HG03378 (cell line): ENCODE results near the gene SRGAP2.
"Not testable (repeated sequence)": the region's sequence is repeated elsewhere in the genome, so short reads cannot be mapped to it uniquely, and the experiment has no call there.

Experiments used
- ATAC-seq: cut with Tn5 transposase; IDR thresholded peaks from one replicate; pipeline ENCODE4 v1.9.1; 2021; ENCODE audit warnings: mild to moderate bottlenecking, moderate library complexity; ENCODE audit not compliant: unreplicated experiment

SRGAP2 gene

DNA sequence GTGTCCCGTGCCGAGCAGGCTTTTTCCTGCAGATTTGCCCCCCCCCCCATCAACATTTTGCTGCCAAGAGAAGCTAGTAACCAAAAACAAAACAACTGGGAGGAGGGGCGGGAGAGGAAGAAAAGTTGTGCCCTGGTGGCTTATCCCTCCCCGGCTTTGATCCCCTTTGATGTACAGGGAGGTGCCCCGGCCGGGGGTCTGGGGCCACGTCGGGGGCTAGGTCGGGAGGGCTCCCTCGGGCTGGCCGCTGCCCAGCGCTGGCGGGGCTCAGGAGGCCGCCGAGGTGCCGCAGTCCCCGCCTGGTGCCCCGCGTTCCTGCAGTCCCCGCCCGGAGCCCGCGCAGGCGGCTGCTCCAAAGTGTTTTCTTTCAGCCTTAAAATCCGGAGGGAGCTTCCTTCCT, 1.5 kb downstream of the SRGAP2 start:
- not testable (repeated sequence) for ATAC-seq

DNA sequence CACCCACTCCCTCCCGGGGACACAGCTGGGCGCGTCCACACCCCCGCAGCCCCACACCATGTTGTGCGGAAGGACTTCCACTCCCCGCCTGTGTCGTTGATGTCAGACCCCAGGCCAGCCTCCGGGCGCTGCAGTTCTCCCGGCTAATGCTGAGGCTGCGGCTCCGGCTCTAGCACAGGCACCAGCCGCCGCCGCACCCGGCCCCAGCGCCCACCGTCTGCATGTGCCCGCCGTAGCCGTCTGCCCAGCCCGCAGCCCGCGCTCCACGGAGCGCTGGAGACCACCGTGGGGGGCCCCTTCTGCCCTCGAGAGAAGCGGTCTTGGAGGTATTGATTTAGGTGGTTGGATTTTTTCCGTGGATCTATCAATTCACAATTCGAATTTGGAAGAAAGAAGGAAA, 2.2 kb downstream of the SRGAP2 start:
- ATAC-seq = not testable (repeated sequence)

GRCh38 chr1:206210802-206211201, 7.5 kb downstream of the SRGAP2 start:
- ATAC-seq = not testable (repeated sequence)

GRCh38 chr1:206215600-206216392, 12.5 kb downstream of the SRGAP2 start:
- ATAC-seq = not testable (repeated sequence)

GRCh38 chr1:206218285-206218684, 14.9 kb downstream of the SRGAP2 start:
- ATAC-seq = not testable (repeated sequence)

DNA sequence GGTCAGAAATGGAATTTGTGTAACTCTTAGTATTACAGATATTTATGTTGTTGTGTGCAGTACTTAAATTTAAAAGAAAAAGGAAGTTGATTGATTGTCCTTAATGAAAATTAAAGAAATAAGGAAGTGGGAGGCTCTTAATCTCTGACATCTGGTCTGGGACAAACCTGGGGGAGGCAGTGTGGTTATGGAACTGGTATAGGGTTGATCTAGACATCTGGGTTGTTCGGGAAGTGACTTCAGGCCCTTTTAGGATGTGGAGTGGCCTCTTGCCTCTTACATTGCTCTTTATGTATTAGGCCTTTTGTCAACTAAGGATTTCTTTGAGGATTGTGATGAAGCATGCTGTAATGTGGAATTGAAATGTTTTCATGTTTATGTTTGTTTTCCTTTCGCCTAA, 15.4 kb downstream of the SRGAP2 start:
- ATAC-seq = not testable (repeated sequence)

DNA sequence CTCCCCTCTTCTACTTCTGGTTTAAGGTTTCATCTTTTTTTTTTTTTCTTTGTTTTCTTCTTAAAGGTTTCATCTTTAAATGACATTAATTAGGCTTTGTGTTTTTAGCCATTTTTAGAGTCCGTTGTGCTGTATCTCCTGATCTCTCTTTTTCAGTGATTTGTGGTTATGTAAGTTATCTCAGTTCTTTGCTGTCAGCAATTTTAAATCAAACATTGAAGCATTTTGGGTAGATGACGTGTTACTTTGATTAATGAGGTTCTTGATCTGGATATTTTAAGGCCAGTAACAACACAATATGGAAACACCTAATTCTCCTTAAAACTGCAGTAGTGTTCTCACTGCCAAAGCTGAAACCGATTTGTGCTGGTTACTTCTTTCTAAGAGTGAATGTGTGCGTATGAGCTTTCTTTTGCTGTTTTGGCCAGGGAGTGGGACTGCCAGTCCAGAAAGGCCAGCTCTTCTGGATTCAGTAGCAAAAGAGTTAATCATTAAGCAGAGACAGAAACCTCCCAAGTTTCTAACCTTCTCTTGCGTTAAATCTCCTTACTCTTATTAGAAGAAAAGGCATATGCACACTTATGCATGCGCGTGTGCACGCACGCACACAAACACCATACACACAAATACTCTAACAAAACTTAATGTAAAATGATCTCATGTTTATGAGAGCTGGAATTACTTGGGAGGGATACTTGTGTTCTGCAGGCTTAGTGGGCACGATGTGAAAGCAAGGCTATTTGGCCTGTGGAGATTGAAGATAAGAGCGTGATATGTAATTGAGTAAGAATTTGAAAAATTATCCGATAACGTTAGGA, 16.4 kb downstream of the SRGAP2 start:
- not testable (repeated sequence) for ATAC-seq

DNA sequence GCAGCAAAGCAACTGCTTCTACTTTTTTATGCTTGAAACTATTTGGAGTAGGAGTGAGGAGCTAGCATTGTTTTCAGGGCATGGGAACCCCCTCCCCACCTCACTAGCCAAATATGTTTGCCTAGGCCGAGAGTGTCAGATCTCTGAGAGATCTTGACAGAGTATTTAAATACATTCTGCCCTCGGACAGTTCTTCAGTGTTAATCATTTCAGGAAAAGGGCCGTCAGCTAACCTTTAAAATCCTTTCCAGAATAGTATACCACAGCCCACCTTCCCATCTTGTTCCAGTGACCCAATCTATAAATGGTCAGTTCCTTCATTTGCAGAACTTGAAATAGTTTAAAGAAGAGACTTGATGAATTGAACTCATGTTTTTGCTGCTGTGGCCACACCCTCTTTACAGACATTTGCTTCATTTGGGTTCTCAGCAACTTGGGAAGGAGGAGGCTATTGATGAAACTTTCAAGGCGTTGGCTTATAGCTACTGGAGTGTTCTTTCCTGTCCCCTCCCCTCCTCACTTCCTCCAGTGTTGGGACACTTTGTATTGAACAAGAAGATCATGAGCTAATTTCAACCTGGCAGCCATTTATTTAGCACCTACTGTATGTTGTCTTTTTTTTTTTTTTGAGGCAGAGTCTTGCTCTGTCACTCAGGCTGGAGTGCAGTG, 17.1 kb downstream of the SRGAP2 start:
- ATAC-seq = not testable (repeated sequence)

GRCh38 chr1:206221585-206221984, 18.2 kb downstream of the SRGAP2 start:
- ATAC-seq = not testable (repeated sequence)

GRCh38 chr1:206224190-206224776, 20.9 kb downstream of the SRGAP2 start:
- ATAC-seq = not testable (repeated sequence)

GRCh38 chr1:206225386-206225785, 22.0 kb downstream of the SRGAP2 start:
- ATAC-seq = not testable (repeated sequence)

- not testable (repeated sequence) for ATAC-seq
These were observed 23.5 kb downstream of the SRGAP2 start for GRCh38 chr1:206226886-206227285.

GRCh38 chr1:206229286-206229685, 25.9 kb downstream of the SRGAP2 start:
- not testable (repeated sequence) for ATAC-seq

DNA sequence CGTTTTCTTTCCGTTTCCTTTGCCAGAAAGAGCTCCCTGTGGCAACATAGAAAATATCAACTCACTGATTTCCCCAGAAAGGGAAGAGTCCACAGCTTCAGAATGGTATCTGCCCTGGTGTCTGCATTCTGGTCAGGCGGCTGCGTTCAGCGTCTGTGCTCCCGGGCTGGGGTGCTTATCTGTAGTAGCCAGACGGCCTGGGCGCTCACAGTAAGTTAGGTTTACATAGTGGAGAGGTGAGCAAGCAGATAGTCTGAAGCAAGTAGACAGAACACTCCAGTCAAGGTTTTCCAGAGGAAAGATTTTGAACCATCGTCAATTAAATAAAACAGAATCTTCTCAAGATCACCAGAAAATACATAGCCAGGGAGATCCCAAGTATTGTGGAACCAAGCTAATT, 28.6 kb downstream of the SRGAP2 start:
- not testable (repeated sequence) for ATAC-seq

- not testable (repeated sequence) for ATAC-seq
These were observed 29.8 kb downstream of the SRGAP2 start for GRCh38 chr1:206232970-206233645.

- ATAC-seq = not testable (repeated sequence)
These were observed 31.0 kb downstream of the SRGAP2 start for GRCh38 chr1:206234189-206234916.

- not testable (repeated sequence) for ATAC-seq
These were observed 31.8 kb downstream of the SRGAP2 start for GRCh38 chr1:206235190-206235589.

GRCh38 chr1:206240288-206240687, 36.9 kb downstream of the SRGAP2 start:
- ATAC-seq = not testable (repeated sequence)

- ATAC-seq = peak; percentile 97
These were observed 40.0 kb downstream of the SRGAP2 start for GRCh38 chr1:206243335-206243734.

GRCh38 chr1:206245479-206245878, 42.1 kb downstream of the SRGAP2 start:
- not testable (repeated sequence) for ATAC-seq
